Mesendoderm (in vitro differentiated cells): ENCODE results near the gene DMRTA2.

Experiments used
- DNase-seq: peaks from one replicate; pipeline ENCODE4 v3.0.0; 2013
- H2AK5ac ChIP-seq: 2 replicates; pipeline ENCODE4 v1.6.1; 2013; ENCODE audit warnings: low read length, inconsistent platforms
- H2BK120ac ChIP-seq: 2 replicates; pipeline ENCODE4 v1.6.1; 2013; ENCODE audit warnings: low read depth, mild to moderate bottlenecking, low read length, moderate library complexity, mixed read lengths
- H2BK15ac ChIP-seq: replicated peaks from 2 replicates; pipeline ENCODE4 v1.6.1; 2013; ENCODE audit warnings: low read depth, mild to moderate bottlenecking, moderate library complexity
- H2BK5ac ChIP-seq: 2 replicates; pipeline ENCODE4 v1.6.1; 2013; ENCODE audit warnings: low read length, inconsistent platforms
- H3K18ac ChIP-seq: 2 replicates; pipeline ENCODE4 v1.6.1; 2013; ENCODE audit warnings: mild to moderate bottlenecking, low read length, mixed read lengths
- H3K23ac ChIP-seq: one replicate; pipeline ENCODE4 v1.6.1; 2013; ENCODE audit warnings: low read length
- H3K27ac ChIP-seq: 2 replicates; pipeline ENCODE4 v1.5.1; 2013; ENCODE audit warnings: low read depth, mild to moderate bottlenecking, inconsistent platforms, low read length, moderate library complexity
- H3K27me3 ChIP-seq: 2 replicates; pipeline ENCODE4 v1.6.1; 2013; ENCODE audit warnings: low read length, control low read depth, mild to moderate bottlenecking, inconsistent platforms; ENCODE audit not compliant: insufficient read depth, poor library complexity
- H3K36me3 ChIP-seq: 2 replicates; pipeline ENCODE4 v1.6.1; 2013; ENCODE audit warnings: low read length, inconsistent platforms; ENCODE audit not compliant: control insufficient read depth, insufficient read depth
- H3K4ac ChIP-seq: one replicate; pipeline ENCODE4 v1.6.1; 2013; ENCODE audit warnings: low read depth, mild to moderate bottlenecking, low read length, moderate library complexity
- H3K4me1 ChIP-seq: 2 replicates; pipeline ENCODE4 v1.6.1; 2013; ENCODE audit warnings: low read depth, low read length, inconsistent platforms; ENCODE audit not compliant: control insufficient read depth
- H3K4me2 ChIP-seq: 2 replicates; pipeline ENCODE4 v1.6.1; 2013; ENCODE audit warnings: low read length
- H3K4me3 ChIP-seq: 2 replicates; pipeline ENCODE4 v1.5.1; 2013; ENCODE audit warnings: mild to moderate bottlenecking, low read length
- H3K56ac ChIP-seq: one replicate; pipeline ENCODE4 v1.6.1; 2013; ENCODE audit warnings: low read length
- H3K79me1 ChIP-seq: 2 replicates; pipeline ENCODE4 v1.6.1; 2013; ENCODE audit warnings: low read length, inconsistent platforms
- H3K79me2 ChIP-seq: 2 replicates; pipeline ENCODE4 v1.6.1; 2013; ENCODE audit warnings: mild to moderate bottlenecking, low read length; ENCODE audit not compliant: control insufficient read depth, insufficient read depth
- H3K9ac ChIP-seq: 2 replicates; pipeline ENCODE4 v1.6.1; 2013; ENCODE audit warnings: low read length, inconsistent platforms
- H4K5ac ChIP-seq: one replicate; pipeline ENCODE4 v1.6.1; 2013; ENCODE audit warnings: low read length
- H4K8ac ChIP-seq: one replicate; pipeline ENCODE4 v1.6.1; 2013; ENCODE audit warnings: low read depth, mild to moderate bottlenecking, control low read depth, low read length, moderate library complexity
- WGBS: extraction: QIAGEN DNeasy Blood & Tissue Kit; methylation state at CpG from one replicate; pipeline ENCODE4 v1.1.7; 2013; ENCODE audit warnings: low lambda C conversion rate, missing lambda C conversion rate; ENCODE audit not compliant: insufficient coverage; ENCODE audit errors: extremely low coverage; 5-methylcytosine and 5-hydroxymethylcytosine counted together

The DMRTA2 gene

GRCh38 chr1:50421768-50422674 is 1.2 kb downstream of the DMRTA2 start:
- H3K36me3 ChIP-seq = no peaks in the 10 kb centered on the region
- H3K23ac ChIP-seq = peak overlapping the region; percentile 73
- H2AK5ac ChIP-seq = no peak overlapping the region
- H3K4me3 ChIP-seq = no peak overlapping the region
- no peak overlapping the region for H4K5ac ChIP-seq
- H3K4ac ChIP-seq = no peak overlapping the region
- no peak overlapping the region for H2BK120ac ChIP-seq
- peaks cover 81% of the 10 kb centered on the region for H3K27me3 ChIP-seq
- peak overlapping the region; percentile 51 for H3K9ac ChIP-seq
- H3K79me2 ChIP-seq = no peaks in the 10 kb centered on the region
- no peak overlapping the region for H3K27ac ChIP-seq
- no peak overlapping the region for H3K18ac ChIP-seq
- peak overlapping the region; percentile 77 for H3K4me2 ChIP-seq
- no peak overlapping the region for H2BK15ac ChIP-seq
- peak overlapping the region; percentile 84 for H3K56ac ChIP-seq
- no CpG with 5 or more reads among the region's 27 CpGs for WGBS
- no peak overlapping the region for H4K8ac ChIP-seq
- H2BK5ac ChIP-seq = no peak overlapping the region
- DNase-seq = peak; percentile 53
- H3K4me1 ChIP-seq = peaks cover 3% of the 10 kb centered on the region
- no peaks in the 10 kb centered on the region for H3K79me1 ChIP-seq

GRCh38 chr1:50421366-50421748 is 1.9 kb downstream of the DMRTA2 start:
- Histone ChIP-seq H3K27me3 (peaks cover 80% of the 10 kb centered on the region), H3K79me2 (no peaks in the 10 kb centered on the region), H2BK120ac (no peak overlapping the region), H3K56ac (no peak overlapping the region), H3K18ac (no peak overlapping the region), H3K4me1 (peaks cover 3% of the 10 kb centered on the region), H3K27ac (no peak overlapping the region), H3K4me2 (peak overlapping the region; percentile 7), H4K8ac (no peak overlapping the region), H3K36me3 (no peaks in the 10 kb centered on the region), H2AK5ac (no peak overlapping the region), H3K23ac (no peak overlapping the region), H3K4ac (no peak overlapping the region), H3K9ac (no peak overlapping the region), H2BK5ac (no peak overlapping the region), H3K4me3 (no peak overlapping the region), H4K5ac (no peak overlapping the region), H2BK15ac (no peak overlapping the region), H3K79me1 (no peaks in the 10 kb centered on the region)
- DNase-seq = peak; percentile 49
- WGBS = no CpG with 5 or more reads among the region's 38 CpGs

GRCh38 chr1:50420689-50421365 is 2.4 kb downstream of the DMRTA2 start:
- Histone ChIP-seq H3K23ac (no peak overlapping the region), H3K36me3 (no peaks in the 10 kb centered on the region), H3K9ac (no peak overlapping the region), H3K27me3 (peaks cover 80% of the 10 kb centered on the region), H3K4me3 (no peak overlapping the region), H2AK5ac (no peak overlapping the region), H3K79me1 (no peaks in the 10 kb centered on the region), H3K4me2 (no peak overlapping the region), H3K27ac (no peak overlapping the region), H3K79me2 (no peaks in the 10 kb centered on the region), H4K5ac (no peak overlapping the region), H4K8ac (no peak overlapping the region), H3K56ac (no peak overlapping the region), H2BK15ac (no peak overlapping the region), H3K4ac (no peak overlapping the region), H3K4me1 (peaks cover 3% of the 10 kb centered on the region), H2BK5ac (no peak overlapping the region), H2BK120ac (no peak overlapping the region), H3K18ac (no peak overlapping the region)
- WGBS = no CpG with 5 or more reads among the region's 69 CpGs
- peak; percentile 77 for DNase-seq

GRCh38 chr1:50419907-50420677 is 3.2 kb downstream of the DMRTA2 start:
- H3K27ac ChIP-seq = no peak overlapping the region
- no peak overlapping the region for H2BK120ac ChIP-seq
- no peak overlapping the region for H3K4me3 ChIP-seq
- H2BK15ac ChIP-seq = no peak overlapping the region
- peaks cover 79% of the 10 kb centered on the region for H3K27me3 ChIP-seq
- no peak overlapping the region for H2AK5ac ChIP-seq
- no peak overlapping the region for H3K23ac ChIP-seq
- H3K79me2 ChIP-seq = no peaks in the 10 kb centered on the region
- H3K36me3 ChIP-seq = no peaks in the 10 kb centered on the region
- H3K56ac ChIP-seq = no peak overlapping the region
- no peak overlapping the region for H4K8ac ChIP-seq
- no peak overlapping the region for H3K4ac ChIP-seq
- H3K4me2 ChIP-seq = no peak overlapping the region
- WGBS = no CpG with 5 or more reads among the region's 21 CpGs
- H3K18ac ChIP-seq = no peak overlapping the region
- no peak overlapping the region for H4K5ac ChIP-seq
- H3K4me1 ChIP-seq = peaks cover 3% of the 10 kb centered on the region
- H3K9ac ChIP-seq = no peak overlapping the region
- peak; percentile 23 for DNase-seq
- no peak overlapping the region for H2BK5ac ChIP-seq
- no peaks in the 10 kb centered on the region for H3K79me1 ChIP-seq

GRCh38 chr1:50419192-50419906 is 3.9 kb downstream of the DMRTA2 start:
- no CpG with 5 or more reads among the region's 60 CpGs for WGBS
- no peak overlapping the region for H3K4me3 ChIP-seq

More at GRCh38 chr1:50419192-50419906, 3.9 kb downstream of the DMRTA2 start:
- peaks cover 79% of the 10 kb centered on the region for H3K27me3 ChIP-seq
- H3K18ac ChIP-seq = no peak overlapping the region
- H3K56ac ChIP-seq = peak overlapping the region; percentile 34
- H3K27ac ChIP-seq = no peak overlapping the region
- H2BK15ac ChIP-seq = no peak overlapping the region
- peak; percentile 78 for DNase-seq
- no peak overlapping the region for H2BK5ac ChIP-seq
- no peaks in the 10 kb centered on the region for H3K79me2 ChIP-seq
- H3K4me1 ChIP-seq = peaks cover 3% of the 10 kb centered on the region
- no peaks in the 10 kb centered on the region for H3K36me3 ChIP-seq
- H3K4me2 ChIP-seq = no peak overlapping the region
- H3K9ac ChIP-seq = no peak overlapping the region
- H4K5ac ChIP-seq = no peak overlapping the region
- H3K23ac ChIP-seq = peak overlapping the region; percentile 80
- no peaks in the 10 kb centered on the region for H3K79me1 ChIP-seq
- H4K8ac ChIP-seq = no peak overlapping the region
- H2BK120ac ChIP-seq = no peak overlapping the region
- H2AK5ac ChIP-seq = no peak overlapping the region
- no peak overlapping the region for H3K4ac ChIP-seq
